ENCODE measurements around the gene MED9. TPM values are rescaled to one million over a fixed set of nuclear protein-coding genes. Genes with fewer than 3 reads are reported as not detected.

The MED9 gene
- total RNA-seq, 1 donor from 2014 or later: 20.1 TPM

- H3K4me3 Mint-ChIP-seq: no peak overlapping the region
- TF ChIP-seq CTCF (IDR thresholded peaks at IDR 0.05; ENCODE audit: unreplicated experiment): no peak
- H3K4me1 Mint-ChIP-seq: peaks cover 13% of the 10 kb centered on the region
- no peaks in the 10 kb centered on the region for H3K9me3 Mint-ChIP-seq
- no peak for DNase-seq (ENCODE audit: low spot score in 2 of 2, unreplicated experiment in 2 of 2)
- H3K27me3 Mint-ChIP-seq (ENCODE audit: low read depth): peaks cover 40% of the 10 kb centered on the region
- no peak overlapping the region for H3K27ac Mint-ChIP-seq
- peaks cover 2% of the 10 kb centered on the region for H3K36me3 Mint-ChIP-seq
These were observed 21.2 kb downstream of the MED9 start for GRCh38 chr17:17497845-17498520.

- no peak for TF ChIP-seq CTCF (IDR thresholded peaks at IDR 0.05; ENCODE audit: unreplicated experiment)
- Mint-ChIP-seq H3K27ac (no peak overlapping the region), H3K36me3 (no peaks in the 10 kb centered on the region), H3K27me3 (ENCODE audit: low read depth) (peaks cover 35% of the 10 kb centered on the region), H3K9me3 (no peaks in the 10 kb centered on the region), H3K4me3 (no peak overlapping the region), H3K4me1 (peaks cover 12% of the 10 kb centered on the region)
- DNase-seq (ENCODE audit: low spot score in 2 of 2, unreplicated experiment in 2 of 2): no peak
These were observed 22.0 kb downstream of the MED9 start for GRCh38 chr17:17498606-17499301.

- Mint-ChIP-seq H3K36me3 (no peaks in the 10 kb centered on the region), H3K27me3 (ENCODE audit: low read depth) (peaks cover 30% of the 10 kb centered on the region), H3K4me1 (peaks cover 10% of the 10 kb centered on the region), H3K4me3 (no peak overlapping the region), H3K9me3 (no peaks in the 10 kb centered on the region), H3K27ac (no peak overlapping the region)
- no peak for TF ChIP-seq CTCF (IDR thresholded peaks at IDR 0.05; ENCODE audit: unreplicated experiment)
- no peak for DNase-seq (ENCODE audit: low spot score in 2 of 2, unreplicated experiment in 2 of 2)
These were observed 22.8 kb downstream of the MED9 start for GRCh38 chr17:17499402-17500145.

- H3K9me3 Mint-ChIP-seq: no peaks in the 10 kb centered on the region
- no peak for TF ChIP-seq CTCF (IDR thresholded peaks at IDR 0.05; ENCODE audit: unreplicated experiment)
- H3K27ac Mint-ChIP-seq: no peak overlapping the region
- H3K4me3 Mint-ChIP-seq: no peak overlapping the region
- no peak for DNase-seq (ENCODE audit: low spot score in 2 of 2, unreplicated experiment in 2 of 2)
- H3K27me3 Mint-ChIP-seq (ENCODE audit: low read depth): peaks cover 18% of the 10 kb centered on the region
- H3K36me3 Mint-ChIP-seq: no peaks in the 10 kb centered on the region
- no peaks in the 10 kb centered on the region for H3K4me1 Mint-ChIP-seq
These were observed 24.3 kb downstream of the MED9 start for GRCh38 chr17:17500999-17501605.

GRCh38 chr17:17502741-17503565, 26.2 kb downstream of the MED9 start:
- no peak for DNase-seq (ENCODE audit: low spot score in 2 of 2, unreplicated experiment in 2 of 2)

More at GRCh38 chr17:17502741-17503565, 26.2 kb downstream of the MED9 start:
- H3K4me1 Mint-ChIP-seq: no peaks in the 10 kb centered on the region
- H3K9me3 Mint-ChIP-seq: no peaks in the 10 kb centered on the region
- no peak overlapping the region for H3K4me3 Mint-ChIP-seq
- H3K27me3 Mint-ChIP-seq (ENCODE audit: low read depth): peaks cover 12% of the 10 kb centered on the region
- no peak overlapping the region for H3K27ac Mint-ChIP-seq
- TF ChIP-seq CTCF (IDR thresholded peaks at IDR 0.05; ENCODE audit: unreplicated experiment): no peak
- no peaks in the 10 kb centered on the region for H3K36me3 Mint-ChIP-seq
